Left ventricle myocardium inferior (tissue), 1 donor: ENCODE data around the gene P3H2. TPM values are rescaled to one million over a fixed set of nuclear protein-coding genes. Genes with fewer than 3 reads are reported as not detected.

ENCODE experiments used
- DNase-seq: peaks from one replicate; pipeline ENCODE4 v3.0.0-alpha.2; 2020
- H3K27ac ChIP-seq: fragments of 200-600 bp; replicated peaks from 2 replicates; pipeline ENCODE4 v1.8.0; 2021
- H3K27me3 ChIP-seq: fragments of 200-600 bp; 2 replicates; pipeline ENCODE4 v1.8.0; 2021; ENCODE audit warnings: low read depth
- H3K36me3 ChIP-seq: fragments of 200-600 bp; 2 replicates; pipeline ENCODE4 v1.8.0; 2021
- H3K4me1 ChIP-seq: fragments of 200-600 bp; 2 replicates; pipeline ENCODE4 v1.8.0; 2021
- H3K4me3 ChIP-seq: fragments of 200-600 bp; 2 replicates; pipeline ENCODE4 v1.8.0; 2021; ENCODE audit warnings: mild to moderate bottlenecking, moderate library complexity
- H3K9me3 ChIP-seq: fragments of 200-600 bp; replicated peaks from 2 replicates; pipeline ENCODE4 v1.8.0; 2021
- CTCF ChIP-seq: fragments of 200-600 bp; IDR thresholded peaks from 2 replicates; pipeline ENCODE4 v1.8.0; 2021; ENCODE audit warnings: antibody characterized with exemption, mild to moderate bottlenecking, borderline replicate concordance
- intact Hi-C: fragments of 100-400 bp; cut with micrococcal nuclease; formaldehyde crosslinking; loops from one replicate; pipeline ENCODE4 v1.11.0; 2022
- total RNA-seq: library from RNA; stranded (reverse); fragmentation: NEBNext Ultra II Directional; extraction: Animal tissue kit (Norgen Biotek cat#: 25700); gene quantifications from one replicate; pipeline ENCODE4 v1.2.1, GENCODE V29; 2021
- donor health status: DM: no; HTN: yes; CAD: no; lungs with severe emphysema.

P3H2 gene
- total RNA-seq, 1 donor from 2014 or later, result 0.82 TPM

- intact Hi-C loops, result no loop called here
- Histone ChIP-seq H3K9me3 (no peaks in the 10 kb centered on the region), H3K27ac (no peak overlapping the region), H3K4me3 (no peak overlapping the region), H3K4me1 (no peaks in the 10 kb centered on the region), H3K27me3 (no peaks in the 10 kb centered on the region), H3K36me3 (no peaks in the 10 kb centered on the region)
- DNase-seq, result no peak
- no peak for TF ChIP-seq CTCF
These were observed 69.1 kb downstream of the P3H2 start for GRCh38 chr3:190051641-190052040.

GRCh38 chr3:190048932-190049441 lies 71.7 kb downstream of the P3H2 start:
- peak overlapping the region; percentile 12 for H3K4me3 ChIP-seq
- H3K9me3 ChIP-seq, result no peaks in the 10 kb centered on the region
- H3K27me3 ChIP-seq, result no peaks in the 10 kb centered on the region
- intact Hi-C loops, result no loop called here
- TF ChIP-seq CTCF, result no peak
- no peak for DNase-seq
- H3K36me3 ChIP-seq, result no peaks in the 10 kb centered on the region
- no peaks in the 10 kb centered on the region for H3K4me1 ChIP-seq
- H3K27ac ChIP-seq, result peak overlapping the region; percentile 14

DNA sequence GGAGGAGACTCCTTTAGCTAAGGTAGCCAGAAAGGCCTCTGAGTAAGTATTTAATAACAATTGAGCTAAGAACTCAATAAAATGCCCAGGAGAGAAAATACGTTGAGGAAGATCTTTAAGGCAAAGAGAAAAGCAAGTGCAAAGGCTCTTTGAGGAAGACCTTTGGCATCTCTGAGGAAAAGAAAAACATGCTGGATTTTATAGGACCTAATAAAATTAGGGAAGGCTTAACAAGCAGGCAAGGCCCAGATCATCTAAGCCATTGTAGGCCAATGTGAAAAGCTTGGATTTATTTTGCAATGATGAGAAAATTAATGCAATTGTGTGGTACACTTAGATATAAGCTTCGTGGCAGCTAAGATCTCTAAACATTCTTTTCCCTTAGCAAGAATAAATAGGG lies 75.7 kb downstream of the P3H2 start:
- Histone ChIP-seq H3K36me3 (no peaks in the 10 kb centered on the region), H3K4me1 (no peaks in the 10 kb centered on the region), H3K27ac (no peak overlapping the region), H3K27me3 (no peaks in the 10 kb centered on the region), H3K4me3 (no peak overlapping the region), H3K9me3 (no peaks in the 10 kb centered on the region)
- no peak for DNase-seq
- intact Hi-C loops, result no loop called here
- TF ChIP-seq CTCF, result no peak

DNA sequence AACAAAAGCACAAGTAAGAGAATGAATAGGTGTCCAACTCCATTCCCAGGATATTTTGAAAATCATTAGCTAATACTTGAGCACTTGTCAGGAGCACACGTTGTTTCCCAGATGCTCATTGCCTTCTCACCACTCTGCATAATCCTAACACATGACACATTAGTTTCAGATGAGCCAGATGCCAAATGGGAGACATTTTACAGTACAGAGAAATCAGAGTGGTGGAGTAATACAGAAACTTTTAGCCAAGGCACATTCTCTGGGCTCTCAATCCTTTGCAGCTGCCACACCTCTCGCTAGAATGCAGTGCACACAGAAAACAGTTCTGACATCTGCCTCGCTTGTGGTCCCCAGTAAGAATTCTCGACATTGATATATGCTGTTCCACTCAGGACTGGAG lies 76.6 kb downstream of the P3H2 start:
- no peak overlapping the region for H3K27ac ChIP-seq
- H3K4me1 ChIP-seq, result no peaks in the 10 kb centered on the region
- H3K27me3 ChIP-seq, result no peaks in the 10 kb centered on the region
- TF ChIP-seq CTCF, result no peak
- intact Hi-C loops, result no loop called here
- DNase-seq, result no peak
- H3K36me3 ChIP-seq, result no peaks in the 10 kb centered on the region
- H3K9me3 ChIP-seq, result no peaks in the 10 kb centered on the region
- H3K4me3 ChIP-seq, result no peak overlapping the region

- no peak overlapping the region for H3K27ac ChIP-seq
- DNase-seq, result no peak
- no peaks in the 10 kb centered on the region for H3K9me3 ChIP-seq
- H3K4me3 ChIP-seq, result no peak overlapping the region
- no peaks in the 10 kb centered on the region for H3K4me1 ChIP-seq
- intact Hi-C loops, result no loop called here
- no peak for TF ChIP-seq CTCF
- no peaks in the 10 kb centered on the region for H3K27me3 ChIP-seq
- no peaks in the 10 kb centered on the region for H3K36me3 ChIP-seq
These were observed 77.0 kb downstream of the P3H2 start for GRCh38 chr3:190043741-190044140.

- DNase-seq, result no peak
- H3K4me1 ChIP-seq, result no peaks in the 10 kb centered on the region
- no peaks in the 10 kb centered on the region for H3K36me3 ChIP-seq
- H3K9me3 ChIP-seq, result no peaks in the 10 kb centered on the region
- intact Hi-C loops, result no loop called here
- TF ChIP-seq CTCF, result no peak
- no peak overlapping the region for H3K27ac ChIP-seq
- no peak overlapping the region for H3K4me3 ChIP-seq
- H3K27me3 ChIP-seq, result no peaks in the 10 kb centered on the region
These were observed 78.1 kb downstream of the P3H2 start for GRCh38 chr3:190042558-190042957.
